K562 (cell line): ENCODE results near the gene C1QTNF12. TPM values are rescaled to one million over a fixed set of nuclear protein-coding genes. Genes with fewer than 3 reads are reported as not detected.

Experiments used
- ATAC-seq: fragments of 200-7000 bp; cut with Tn5 transposase; 3 replicates; pipeline ENCODE4 v1.9.1; 2020; ENCODE audit warnings: moderate library complexity
- BruUV-seq: library from RNA; stranded (reverse); fragments of 400-500 nt; replicated peaks from 2 replicates; lab custom pipeline; 2021; lab: Mats Ljungman, UMichigan
- CTCF ChIA-PET: fragments of 300-600 bp; formaldehyde crosslinking; extraction: SDS; loops from one replicate; lab custom pipeline; 2021; ENCODE audit warnings: low intra/inter-chr PET ratio; lab: Yijun Ruan, JAX
- POLR2A ChIA-PET: fragments of 300-600, 350-650 bp; sonication (Branson Sonifier 250); formaldehyde crosslinking; extraction: SDS; loops from one replicate; lab custom pipeline; 2021; ENCODE audit warnings: antibody characterized with exemption, inconsistent platforms; lab: Yijun Ruan, JAX
- DNase-seq, 4 experiments: peaks; one replicate each; pipeline versions ENCODE4 v3.0.0 to v3.0.0-alpha.2; 2011 to 2018; ENCODE audit warnings: low spot score in 3 of 4, mixed read lengths in 3 of 4; ENCODE audit errors: extremely low read depth in 1 of 4
- FAIRE-seq: peaks from 2 replicates; lab custom pipeline; 2011; peaks lifted over from hg19 to GRCh38; lab: Jason Lieb, UNC
- H2AFZ ChIP-seq: 2 replicates; pipeline ENCODE4 v1.6.0; 2011; ENCODE audit warnings: low read depth, low read length, control low read depth, inconsistent platforms
- H3K27ac ChIP-seq: fragments of 200-600 bp; 3 replicates; pipeline ENCODE4 v1.8.0; 2011; ENCODE audit warnings: low read depth, mild to moderate bottlenecking, control low read depth, inconsistent platforms, low read length, moderate library complexity, mixed read lengths; ENCODE audit errors: extremely low read depth
- H3K27me3 ChIP-seq, 2 experiments: fragments of 300-600 bp in 1 of 2; 2 replicates in 1 of 2; 3 replicates in 1 of 2; pipeline versions ENCODE4 v1.6.0 to v1.8.0; 2011; ENCODE audit warnings: inconsistent platforms in 2 of 2, low read length in 2 of 2, mild to moderate bottlenecking in 1 of 2, mixed read lengths in 1 of 2, moderate library complexity in 1 of 2; ENCODE audit not compliant: control insufficient read depth in 2 of 2, insufficient read depth in 2 of 2
- H3K36me3 ChIP-seq: fragments of 300-600 bp; 3 replicates; pipeline ENCODE4 v1.8.0; 2011; ENCODE audit warnings: mild to moderate bottlenecking, low read length, inconsistent platforms; ENCODE audit not compliant: control insufficient read depth, insufficient read depth
- H3K4me1 ChIP-seq, 2 experiments: fragments of 200-600 bp in 1 of 2; replicated peaks in 1 of 2; 2 replicates in 1 of 2; 3 replicates in 1 of 2; pipeline versions ENCODE4 v1.5.1 to v1.8.0; 2011; ENCODE audit warnings: inconsistent platforms in 2 of 2, low read length in 2 of 2, mild to moderate bottlenecking in 1 of 2, mixed read lengths in 1 of 2, moderate library complexity in 1 of 2; ENCODE audit not compliant: control insufficient read depth in 2 of 2, insufficient read depth in 2 of 2
- H3K4me2 ChIP-seq: 2 replicates; pipeline ENCODE4 v1.6.1; 2011; ENCODE audit warnings: low read length, control low read depth, inconsistent platforms, mixed read lengths; ENCODE audit not compliant: insufficient read depth
- H3K4me3 ChIP-seq: fragments of 200-600 bp; sonication (generic), shearing (Covaris generic); 2 replicates; pipeline ENCODE4 v1.5.1; 2016; ENCODE audit warnings: control low read depth, inconsistent platforms
- H3K79me2 ChIP-seq: fragments of 200-600 bp; 3 replicates; pipeline ENCODE4 v1.8.0; 2011; ENCODE audit warnings: low read length, inconsistent platforms; ENCODE audit not compliant: control insufficient read depth, insufficient read depth
- H3K9ac ChIP-seq, 2 experiments: 2 replicates each; pipeline versions ENCODE4 v1.6.0 to v1.6.1; 2011; ENCODE audit warnings: low read depth in 2 of 2, low read length in 2 of 2, control low read depth in 1 of 2, inconsistent platforms in 1 of 2, mild to moderate bottlenecking in 1 of 2, mixed read lengths in 1 of 2; ENCODE audit not compliant: insufficient read depth in 1 of 2
- H3K9me1 ChIP-seq: one replicate; pipeline ENCODE4 v1.6.0; 2011; ENCODE audit warnings: inconsistent platforms, mild to moderate bottlenecking, low read length, moderate library complexity; ENCODE audit not compliant: control insufficient read depth, insufficient read depth
- H3K9me3 ChIP-seq: replicated peaks from 2 replicates; pipeline ENCODE4 v1.5.1; 2011; ENCODE audit warnings: low read depth, low read length, inconsistent platforms; ENCODE audit not compliant: control insufficient read depth, insufficient read depth
- H4K20me1 ChIP-seq: replicated peaks from 2 replicates; pipeline ENCODE4 v1.6.1; 2011; ENCODE audit warnings: low read length, inconsistent platforms, mixed read lengths; ENCODE audit not compliant: control insufficient read depth, insufficient read depth
- FIP1L1 ChIP-seq: fragments of 200-400 bp; formaldehyde crosslinking; IDR thresholded peaks from 2 replicates; pipeline ENCODE4 v1.6.1; 2018; ENCODE audit warnings: mild to moderate bottlenecking, low read depth, low read length; ENCODE audit not compliant: poor library complexity, severe bottlenecking
- IRF1 ChIP-seq: sonication (generic); formaldehyde crosslinking; IDR thresholded peaks from 2 replicates; pipeline ENCODE4 v1.8.0; 2022; ENCODE audit warnings: missing genetic modification reagents, mild to moderate bottlenecking, borderline replicate concordance
- WGBS: fragments of 100-300 bp; shearing (Covaris generic); methylation state at CpG from one replicate; pipeline ENCODE4 v1.1.6; 2016; ENCODE audit warnings: low coverage, mixed read lengths; ENCODE audit not compliant: insufficient coverage; ENCODE audit errors: missing lambda C conversion rate; 5-methylcytosine and 5-hydroxymethylcytosine counted together
- in situ Hi-C: fragments of 300-500 bp; cut with MboI; formaldehyde crosslinking; loops from 4 replicates; pipeline ENCODE4 v1.15.0; 2018; ENCODE audit warnings: inconsistent platforms, mixed read lengths
- intact Hi-C: fragments of 100-400 bp; cut with micrococcal nuclease; formaldehyde crosslinking; loops from 2 replicates; pipeline ENCODE4 v1.14.2; 2022
- polyA plus RNA-seq, 8 experiments: library from polyadenylated mRNA; depleted of rRNA in 4 of 8; stranded (reverse) in 5 of 8; unstranded in 3 of 8; fragments of >200 nt; fragmentation: Nextera tagmentation in 2 of 8; fragmentation: Illumina TruSeq in 1 of 8; extraction: Ambion mirVana in 2 of 8; extraction: Trizol in 1 of 8; gene quantifications; 2 replicates each; pipeline versions ENCODE4 v1.2.1 to v1.2.3, GENCODE V29; 2011 to 2014; ENCODE audit warnings: inconsistent platforms in 1 of 8, missing spikeins in 1 of 8
- total RNA-seq, 7 experiments: library from RNA; depleted of rRNA in 6 of 7; stranded (reverse); fragments of >200 nt in 6 of 7; fragmentation: Illumina TruSeq in 2 of 7; extraction: Trizol in 2 of 7; gene quantifications; 2 replicates each; pipeline versions ENCODE4 v1.2.1 to v1.2.3, GENCODE V29; 2011 to 2021; ENCODE audit warnings: low replicate concordance in 1 of 7

The C1QTNF12 gene
- total and polyA plus RNA-seq, 9 of the 15 experiments (the other 6 are each of a cell fraction or from before 2014, with no cell fraction given) = 0.11 to 4.3 (median 0.93) TPM; not detected in 3

- Histone ChIP-seq H3K79me2 (no peaks in the 10 kb centered on the region), H3K4me3 (no peak overlapping the region), H3K36me3 (no peaks in the 10 kb centered on the region), H3K9ac (no peak overlapping the region; a peak in 1 of 4 replicates), H2AFZ (no peak overlapping the region), H3K9me3 (no peaks in the 10 kb centered on the region), H3K4me1 (peaks cover 0 to 69% of the 10 kb centered on the region in 2 experiments; a peak in 3 of 5 replicates), H3K4me2 (no peak overlapping the region), H3K27ac (no peak overlapping the region), H4K20me1 (peaks cover 4% of the 10 kb centered on the region; the same call in 1 of the 2 replicates), H3K27me3 (peaks cover 2 to 33% of the 10 kb centered on the region in 2 experiments; a peak in 3 of 5 replicates), H3K9me1 (peaks cover 3% of the 10 kb centered on the region)
- POLR2A ChIA-PET = interaction anchor here (2.3 kb wide), 1 partner anchor 9 kb away, joined by 6 read pairs; no protein-coding TSS in a partner anchor
- no peak for FAIRE-seq
- DNase-seq = no peak
- intact Hi-C loops = no loop called here
- BruUV-seq = no TSS peak
- ATAC-seq = no peak; the same call in 2 of the 3 replicates
- in situ Hi-C loops = no loop called here
- CTCF ChIA-PET = no interaction called here
- WGBS = 49% methylated on average over 17 of the region's 22 CpGs
- no peak for TF ChIP-seq IRF1 (CRISPR knock-in tag)
- TF ChIP-seq FIP1L1 = peak; percentile 20
These were observed 38.6 kb upstream of the C1QTNF12 start for GRCh38 chr1:1285102-1285571.
